H1 (cell line): ENCODE measurements around the gene PRICKLE2. TPM values are rescaled to one million over a fixed set of nuclear protein-coding genes. Genes with fewer than 3 reads are reported as not detected.

Experiments used
- CTCF ChIA-PET: fragments of 300-600 bp; sonication (Branson Sonifier 250); formaldehyde crosslinking; loops from one replicate; lab custom pipeline; 2021; ENCODE audit not compliant: partially characterized antibody; lab: Charles Lee
- POLR2A ChIA-PET: fragments of 300-600 bp; sonication (Branson Sonifier 250); formaldehyde crosslinking; loops from one replicate; lab custom pipeline; 2021; ENCODE audit warnings: inconsistent platforms; ENCODE audit not compliant: partially characterized antibody; lab: Charles Lee
- DNase-seq, 2 experiments: peaks; one replicate each; pipeline versions ENCODE4 v3.0.0 to v3.0.0-alpha.2; 2010 to 2022; ENCODE audit warnings: low spot score in 2 of 2, low read depth in 1 of 2, mixed read lengths in 1 of 2
- FAIRE-seq: peaks from 2 replicates; lab custom pipeline; 2011; peaks lifted over from hg19 to GRCh38; lab: Jason Lieb, UNC
- H2AFZ ChIP-seq: 2 replicates; pipeline ENCODE4 v1.8.1; 2012; ENCODE audit warnings: low read length, inconsistent platforms
- H2AK5ac ChIP-seq: 2 replicates; pipeline ENCODE4 v1.6.1; 2013; ENCODE audit warnings: low read depth, low read length
- H2BK120ac ChIP-seq: replicated peaks from 2 replicates; pipeline ENCODE3; 2013; ENCODE audit warnings: low read depth, low read length, inconsistent platforms
- H2BK12ac ChIP-seq: 2 replicates; pipeline ENCODE4 v1.6.1; 2013; ENCODE audit warnings: low read depth, low read length
- H2BK15ac ChIP-seq: 2 replicates; pipeline ENCODE4 v1.6.1; 2013; ENCODE audit warnings: low read length
- H2BK20ac ChIP-seq: 2 replicates; pipeline ENCODE4 v1.6.1; 2013; ENCODE audit warnings: low read length
- H2BK5ac ChIP-seq: 2 replicates; pipeline ENCODE4 v1.6.1; 2013; ENCODE audit warnings: low read depth, low read length
- H3K14ac ChIP-seq: 2 replicates; pipeline ENCODE4 v1.6.1; 2013; ENCODE audit warnings: inconsistent platforms; ENCODE audit not compliant: insufficient read length
- H3K18ac ChIP-seq: 2 replicates; pipeline ENCODE4 v1.6.1; 2013; ENCODE audit warnings: low read length; ENCODE audit errors: extremely low read depth
- H3K23ac ChIP-seq: 2 replicates; pipeline ENCODE4 v1.6.1; 2013; ENCODE audit warnings: inconsistent platforms; ENCODE audit not compliant: insufficient read length
- H3K23me2 ChIP-seq: 2 replicates; pipeline ENCODE4 v1.6.1; 2013; ENCODE audit warnings: low read depth, low read length
- H3K27ac ChIP-seq: 2 replicates; pipeline ENCODE4 v1.6.1; 2011; ENCODE audit warnings: low read depth, low read length, inconsistent platforms
- H3K27me3 ChIP-seq, 4 experiments: replicated peaks in 1 of 4; 1 replicate in 1 of 4; 2 replicates in 3 of 4; pipeline versions ENCODE4 v1.6.1 to v1.8.1; 2011 to 2013; ENCODE audit warnings: low read length in 3 of 4, mild to moderate bottlenecking in 3 of 4, inconsistent platforms in 2 of 4, mixed read lengths in 2 of 4, moderate library complexity in 1 of 4; ENCODE audit not compliant: control insufficient read depth in 3 of 4, insufficient read depth in 3 of 4; ENCODE audit errors: extremely low read depth in 1 of 4
- H3K36me3 ChIP-seq, 4 experiments: 2 replicates each; pipeline versions ENCODE4 v1.6.1 to v1.8.1; 2011 to 2013; ENCODE audit warnings: mild to moderate bottlenecking in 4 of 4, low read length in 3 of 4, moderate library complexity in 2 of 4, control low read depth in 1 of 4, inconsistent platforms in 1 of 4; ENCODE audit not compliant: insufficient read depth in 4 of 4, control insufficient read depth in 2 of 4
- H3K4ac ChIP-seq: replicated peaks from 2 replicates; pipeline ENCODE3; 2013; ENCODE audit warnings: low read length, low read depth, mixed read lengths, inconsistent platforms; ENCODE audit not compliant: insufficient read length
- H3K4me1 ChIP-seq, 4 experiments: replicated peaks in 1 of 4; 1 replicate in 1 of 4; 2 replicates in 3 of 4; pipeline versions ENCODE4 v1.6.1 to v1.8.1; 2011 to 2013; ENCODE audit warnings: low read length in 3 of 4, inconsistent platforms in 2 of 4, mixed read lengths in 1 of 4; ENCODE audit not compliant: insufficient read depth in 4 of 4, control insufficient read depth in 3 of 4
- H3K4me2 ChIP-seq, 2 experiments: 2 replicates each; pipeline versions ENCODE4 v1.6.1 to v1.8.1; 2011 to 2013; ENCODE audit warnings: low read depth in 2 of 2, low read length in 2 of 2, control low read depth in 1 of 2, inconsistent platforms in 1 of 2, mild to moderate bottlenecking in 1 of 2; ENCODE audit not compliant: insufficient read depth in 1 of 2
- H3K4me3 ChIP-seq, 4 experiments: fragments of 200-600, 300-600 bp in 1 of 4; sonication (generic), shearing (Covaris generic), sonication (Bioruptor Twin) in 1 of 4; 2 replicates each; pipeline versions ENCODE4 v1.5.1 to v1.8.1; 2011 to 2016; ENCODE audit warnings: low read length in 4 of 4, low read depth in 3 of 4, control low read depth in 2 of 4, inconsistent platforms in 2 of 4, mild to moderate bottlenecking in 2 of 4, mixed read lengths in 1 of 4, moderate library complexity in 1 of 4; ENCODE audit not compliant: insufficient read depth in 2 of 4; ENCODE audit errors: extremely low read depth in 1 of 4
- H3K56ac ChIP-seq: replicated peaks from 2 replicates; pipeline ENCODE3; 2013; ENCODE audit warnings: low read depth, mild to moderate bottlenecking, mixed read lengths, low read length, inconsistent platforms; ENCODE audit not compliant: insufficient read length
- H3K79me1 ChIP-seq: 2 replicates; pipeline ENCODE4 v1.6.1; 2013; ENCODE audit warnings: low read depth, low read length, control low read depth
- H3K79me2 ChIP-seq, 2 experiments: 2 replicates each; pipeline versions ENCODE4 v1.6.1 to v1.8.1; 2012 to 2013; ENCODE audit warnings: low read length in 2 of 2, mild to moderate bottlenecking in 2 of 2, inconsistent platforms in 1 of 2; ENCODE audit not compliant: insufficient read depth in 2 of 2, control insufficient read depth in 1 of 2
- H3K9ac ChIP-seq, 4 experiments: replicated peaks in 1 of 4; 1 replicate in 1 of 4; 2 replicates in 3 of 4; pipeline versions ENCODE4 v1.6.1 to v1.8.1; 2011 to 2013; ENCODE audit warnings: low read depth in 3 of 4, low read length in 3 of 4, control low read depth in 2 of 4, mild to moderate bottlenecking in 2 of 4, moderate library complexity in 2 of 4, inconsistent platforms in 1 of 4; ENCODE audit errors: extremely low read depth in 1 of 4
- H3K9me3 ChIP-seq, 2 experiments: 2 replicates each; pipeline versions ENCODE4 v1.6.1 to v1.8.1; 2012 to 2013; ENCODE audit warnings: mild to moderate bottlenecking in 2 of 2, moderate library complexity in 2 of 2, control low read depth in 1 of 2, inconsistent platforms in 1 of 2, low read depth in 1 of 2, low read length in 1 of 2, mixed read lengths in 1 of 2; ENCODE audit not compliant: insufficient read depth in 2 of 2
- H4K20me1 ChIP-seq, 2 experiments: replicated peaks in 1 of 2; 2 replicates each; pipeline versions ENCODE3 to v1.8.1; 2011 to 2013; ENCODE audit warnings: inconsistent platforms in 2 of 2, low read length in 2 of 2, mild to moderate bottlenecking in 1 of 2; ENCODE audit not compliant: insufficient read depth in 2 of 2, control insufficient read depth in 1 of 2
- H4K5ac ChIP-seq: 2 replicates; pipeline ENCODE4 v1.6.1; 2013; ENCODE audit warnings: low read length, low read depth, mixed read lengths, inconsistent platforms; ENCODE audit not compliant: insufficient read length
- H4K8ac ChIP-seq: 2 replicates; pipeline ENCODE4 v1.8.0; 2013; ENCODE audit warnings: mild to moderate bottlenecking, moderate library complexity, low read length, inconsistent platforms; ENCODE audit not compliant: insufficient read depth; ENCODE audit errors: extremely low read depth
- H4K91ac ChIP-seq: replicated peaks from 2 replicates; pipeline ENCODE3; 2013; ENCODE audit warnings: low read length, mixed read lengths, inconsistent platforms; ENCODE audit not compliant: insufficient read length
- BRCA1 ChIP-seq: IDR thresholded peaks from 2 replicates; pipeline ENCODE4 v1.6.1; 2012; ENCODE audit warnings: low read depth, low read length, improper control_type of control experiment
- CHD2 ChIP-seq: IDR thresholded peaks from 2 replicates; pipeline ENCODE4 v1.6.1; 2012; ENCODE audit warnings: low read length, improper control_type of control experiment
- CTBP2 ChIP-seq: IDR thresholded peaks from 2 replicates; pipeline ENCODE4 v1.7.0; 2011; ENCODE audit warnings: borderline replicate concordance, mild to moderate bottlenecking, moderate library complexity, mixed read lengths, low read length; ENCODE audit not compliant: insufficient read depth, insufficient read length
- KDM4A ChIP-seq: IDR thresholded peaks from one replicate; pipeline ENCODE4 v1.7.1; 2012; ENCODE audit warnings: low read depth, mild to moderate bottlenecking, moderate library complexity, low read length, inconsistent platforms; ENCODE audit not compliant: severe bottlenecking
- NRF1 ChIP-seq: IDR thresholded peaks from 2 replicates; pipeline ENCODE4 v1.6.1; 2011; ENCODE audit warnings: mild to moderate bottlenecking, low read depth, low read length, improper control_type of control experiment
- POLR2A ChIP-seq, 2 experiments: IDR thresholded peaks; 1 replicate in 1 of 2; 2 replicates in 1 of 2; pipeline ENCODE4 v1.6.1; 2011; ENCODE audit warnings: low read depth in 2 of 2, low read length in 2 of 2, mild to moderate bottlenecking in 2 of 2; ENCODE audit errors: control extremely low read depth in 1 of 2
- RXRA ChIP-seq: IDR thresholded peaks from 2 replicates; pipeline ENCODE4 v1.6.1; 2011; ENCODE audit warnings: low read depth, mild to moderate bottlenecking, low read length, moderate library complexity; ENCODE audit not compliant: insufficient read depth
- SP2 ChIP-seq: IDR thresholded peaks from 2 replicates; pipeline ENCODE4 v1.6.1; 2012; ENCODE audit warnings: mild to moderate bottlenecking, low read length, inconsistent platforms
- SP4 ChIP-seq: IDR thresholded peaks from 2 replicates; pipeline ENCODE4 v1.6.1; 2012; ENCODE audit warnings: low read length, inconsistent platforms
- WGBS, 2 experiments: shearing (Covaris generic) in 1 of 2; methylation state at CpG; one replicate each; pipeline versions ENCODE4 v1.1.6 to v1.1.7; 2013 to 2015; ENCODE audit warnings: low lambda C conversion rate in 2 of 2, mixed read lengths in 2 of 2, inconsistent platforms in 1 of 2, low coverage in 1 of 2, missing lambda C conversion rate in 1 of 2; ENCODE audit not compliant: insufficient replicate concordance in 2 of 2, insufficient coverage in 1 of 2, insufficient read length in 1 of 2; ENCODE audit errors: extremely low coverage in 1 of 2, missing lambda C conversion rate in 1 of 2; 5-methylcytosine and 5-hydroxymethylcytosine counted together
- polyA plus RNA-seq, 7 experiments: library from polyadenylated mRNA; depleted of rRNA in 3 of 7; stranded (reverse) in 5 of 7; unstranded in 2 of 7; fragments of >200 nt in 5 of 7; fragments of 200-250 nt in 2 of 7; gene quantifications; 1 replicate in 5 of 7; 2 replicates in 1 of 7; 4 replicates in 1 of 7; pipeline versions ENCODE4 v1.2.1 to v1.2.3, GENCODE V29; 2011 to 2013; ENCODE audit warnings: missing spikeins in 2 of 7, mixed read lengths in 2 of 7
- total RNA-seq: library from RNA; stranded (reverse); fragmentation: NEBNext Ultra II Directional; extraction: Animal tissue kit (Norgen Biotek cat#: 25700); gene quantifications from 2 replicates; pipeline ENCODE4 v1.2.1, GENCODE V29; 2021
- TF ChIP-seq, protein P1 (sequence below): IDR thresholded peaks from 2 replicates; pipeline ENCODE4 v1.6.1; 2012; ENCODE audit warnings: low read length, inconsistent platforms

Gene PRICKLE2
- total and polyA plus RNA-seq, 2 of the 8 experiments (the other 6 are each of a cell fraction or from before 2014, with no cell fraction given): 2.9 to 8.0 TPM

DNA sequence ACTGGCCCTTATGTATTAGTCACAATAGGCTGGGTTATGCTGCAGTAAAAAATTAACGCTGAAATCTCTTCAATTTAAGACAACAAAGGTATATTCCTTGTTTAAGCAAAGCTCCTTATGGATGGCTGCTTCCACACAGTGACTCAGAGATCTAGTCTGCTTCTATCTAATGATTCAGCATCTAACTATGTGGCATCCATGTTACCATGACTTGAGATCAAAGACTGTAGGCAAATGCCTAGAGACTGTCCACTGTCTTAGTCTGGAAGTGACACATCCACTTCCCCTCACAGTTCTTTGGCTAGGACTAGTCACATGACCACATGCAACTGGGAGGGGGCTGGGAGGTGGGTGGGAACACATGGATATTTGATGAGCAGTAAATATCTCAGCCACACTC lies 140.6 kb downstream of the PRICKLE2 start:
- Histone ChIP-seq H2BK5ac (no peak overlapping the region), H4K91ac (no peak overlapping the region), H3K79me2 (no peaks in the 10 kb centered on the region), H3K23me2 (no peaks in the 10 kb centered on the region), H3K27ac (no peak overlapping the region), H3K9ac (no peak overlapping the region), H4K20me1 (no peaks in the 10 kb centered on the region), H3K36me3 (no peaks in the 10 kb centered on the region; a peak in 1 of 8 replicates), H3K23ac (no peak overlapping the region), H2BK20ac (no peak overlapping the region), H3K14ac (no peak overlapping the region), H2BK12ac (no peak overlapping the region), H3K4me3 (no peak overlapping the region), H2AK5ac (no peak overlapping the region), H3K4me2 (no peak overlapping the region), H3K56ac (no peak overlapping the region), H3K9me3 (no peaks in the 10 kb centered on the region), H3K4ac (no peak overlapping the region), H2BK120ac (no peak overlapping the region), H3K18ac (no peak overlapping the region), H2BK15ac (no peak overlapping the region), H3K79me1 (no peaks in the 10 kb centered on the region), H2AFZ (no peak overlapping the region), H4K5ac (no peak overlapping the region), H3K4me1 (peaks cover 0 to 14% (median 13%) of the 10 kb centered on the region in 4 experiments; a peak in 3 of 7 replicates), H3K27me3 (no peaks in the 10 kb centered on the region), H4K8ac (no peak overlapping the region)
- no peak for FAIRE-seq
- DNase-seq: no peak
- TF ChIP-seq SP2 (no peak), BRCA1 (no peak), CTBP2 (no peak), POLR2A (IDR thresholded peaks at IDR 0.05; ENCODE audit: control extremely low read depth in 1 of 2, low read depth in 2 of 2, low read length in 2 of 2) (no peak), CHD2 (no peak), KDM4A (no peak), SP4 (no peak), NRF1 (no peak), RXRA (no peak)
- TF ChIP-seq, protein P1, sequence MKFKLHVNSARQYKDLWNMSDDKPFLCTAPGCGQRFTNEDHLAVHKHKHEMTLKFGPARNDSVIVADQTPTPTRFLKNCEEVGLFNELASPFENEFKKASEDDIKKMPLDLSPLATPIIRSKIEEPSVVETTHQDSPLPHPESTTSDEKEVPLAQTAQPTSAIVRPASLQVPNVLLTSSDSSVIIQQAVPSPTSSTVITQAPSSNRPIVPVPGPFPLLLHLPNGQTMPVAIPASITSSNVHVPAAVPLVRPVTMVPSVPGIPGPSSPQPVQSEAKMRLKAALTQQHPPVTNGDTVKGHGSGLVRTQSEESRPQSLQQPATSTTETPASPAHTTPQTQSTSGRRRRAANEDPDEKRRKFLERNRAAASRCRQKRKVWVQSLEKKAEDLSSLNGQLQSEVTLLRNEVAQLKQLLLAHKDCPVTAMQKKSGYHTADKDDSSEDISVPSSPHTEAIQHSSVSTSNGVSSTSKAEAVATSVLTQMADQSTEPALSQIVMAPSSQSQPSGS: no peak
- POLR2A ChIA-PET: no interaction called here
- WGBS, 2 experiments: 92% methylated on average over 1 of the region's 1 CpG; no CpG with 5 or more reads in 1 of the 2 experiments
- CTCF ChIA-PET: no interaction called here
